Naive thymus-derived CD8-positive, alpha-beta T cell (primary cell): ENCODE data around the gene DDT. TPM values are rescaled to one million over a fixed set of nuclear protein-coding genes. Genes with fewer than 3 reads are reported as not detected.
"Not testable (repeated sequence)": the region's sequence is repeated elsewhere in the genome, so short reads cannot be mapped to it uniquely, and the experiment has no call there.

Source experiments
- ATAC-seq, 2 donors: fragments of 150-1000 bp; cut with Tn5 transposase in 1 of 2; sonication (Bioruptor Pico), chemical (Tn5 transposase) in 1 of 2; 1 replicate in 1 of 2; 2 replicates in 1 of 2; pipeline ENCODE4 v1.10.0; 2021; ENCODE audit warnings: mild to moderate bottlenecking in 2 of 2, moderate library complexity in 2 of 2
- POLR2A ChIA-PET: fragments of 350-600 bp; sonication (Branson Sonifier 250); formaldehyde crosslinking; loops from one replicate; lab custom pipeline; 2021; ENCODE audit warnings: antibody characterized with exemption; lab: Charles Lee
- DNase-seq, 10 donors: peaks; one replicate each; pipeline versions ENCODE4 v3.0.0 to v3.0.0-alpha.2; 2020 to 2022
- H3K27ac Mint-ChIP-seq, 10 donors: one replicate each; pipeline ENCODE4 v1.8.0; 2020 to 2022; ENCODE audit warnings: mild to moderate bottlenecking in 10 of 10, mixed read lengths in 10 of 10, moderate library complexity in 4 of 10, inconsistent platforms in 1 of 10
- H3K27me3 Mint-ChIP-seq, 5 donors: one replicate each; pipeline ENCODE4 v1.8.0; 2021 to 2022; ENCODE audit warnings: mixed read lengths in 5 of 5
- H3K36me3 Mint-ChIP-seq, 3 donors: one replicate each; pipeline ENCODE4 v1.8.0; 2020 to 2022; ENCODE audit warnings: mixed read lengths in 3 of 3, mild to moderate bottlenecking in 2 of 3, inconsistent platforms in 1 of 3
- H3K4me1 Mint-ChIP-seq, 4 donors: one replicate each; pipeline ENCODE4 v1.8.0; 2021 to 2022; ENCODE audit warnings: mixed read lengths in 4 of 4
- H3K4me3 Mint-ChIP-seq, 10 donors: one replicate each; pipeline ENCODE4 v1.8.0; 2020 to 2022; ENCODE audit warnings: mild to moderate bottlenecking in 10 of 10, mixed read lengths in 10 of 10, moderate library complexity in 6 of 10, inconsistent platforms in 1 of 10
- H3K9me3 Mint-ChIP-seq, 9 donors: one replicate each; pipeline ENCODE4 v1.8.0; 2020 to 2022; ENCODE audit warnings: mixed read lengths in 9 of 9, mild to moderate bottlenecking in 3 of 9, inconsistent platforms in 1 of 9, moderate library complexity in 1 of 9
- polyA plus RNA-seq, 3 donors: library from polyadenylated mRNA; unstranded; fragments of 300-500 nt; fragmentation: Illumina TruSeq; gene quantifications; one replicate each; pipeline ENCODE4 v1.2.3, GENCODE V29; 2021
- total RNA-seq, 8 experiments: library from RNA in 2 of 8; stranded (reverse) in 2 of 8; gene quantifications; one replicate each; pipeline ENCODE4 v1.2.3 and lab custom pipeline; 2021 to 2026

DDT gene
- 100 to 1,000 TPM in 1 of 2 experiments, 10 to 100 TPM in 1; 92.7 to 108 TPM for total RNA-seq
- 100 to 1,000 TPM; 111 to 152 (median 133) TPM for polyA plus RNA-seq
- 6.4 to 14.3 (median 8.4) reads per million in 6 experiments for total RNA-seq (lab: John Stamatoyannopoulos, UW)

DNA sequence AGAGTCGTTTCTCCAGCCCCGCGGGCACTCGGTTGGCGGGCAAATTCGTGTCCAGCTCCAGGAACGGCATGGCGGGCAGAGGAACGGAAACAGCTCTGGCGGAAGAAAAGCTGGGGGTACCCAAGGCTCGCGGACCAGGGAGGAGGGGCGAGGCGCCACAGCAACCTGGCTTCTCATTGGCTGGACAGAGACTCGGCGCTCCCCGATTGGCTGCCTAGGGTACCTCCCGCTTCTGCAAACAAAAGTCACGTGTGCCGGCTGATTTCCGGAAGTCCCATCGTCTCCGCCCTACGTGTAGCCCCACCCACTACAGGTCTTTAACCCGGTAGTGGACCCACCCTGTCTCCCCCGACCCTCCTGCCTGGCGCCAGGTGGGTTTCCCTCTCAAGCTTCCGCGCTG lies at the start of gene DDT:
DDT (minus strand) TSS at position 97 of the 400 bp plus-strand sequence; CDS start at position 70, 27 bp downstream.
- POLR2A ChIA-PET, H3K27ac Mint-ChIP-seq, H3K27me3 Mint-ChIP-seq, H3K4me3 Mint-ChIP-seq, H3K9me3 Mint-ChIP-seq, DNase-seq: not testable (repeated sequence)
- peaks cover 0 to 22% (median 0%) of the 10 kb centered on the region in 3 donors for H3K36me3 Mint-ChIP-seq
- ATAC-seq, result peak; percentile 96 to 98
- H3K4me1 Mint-ChIP-seq, result peaks cover 9 to 22% (median 21%) of the 10 kb centered on the region in 4 donors

DNA sequence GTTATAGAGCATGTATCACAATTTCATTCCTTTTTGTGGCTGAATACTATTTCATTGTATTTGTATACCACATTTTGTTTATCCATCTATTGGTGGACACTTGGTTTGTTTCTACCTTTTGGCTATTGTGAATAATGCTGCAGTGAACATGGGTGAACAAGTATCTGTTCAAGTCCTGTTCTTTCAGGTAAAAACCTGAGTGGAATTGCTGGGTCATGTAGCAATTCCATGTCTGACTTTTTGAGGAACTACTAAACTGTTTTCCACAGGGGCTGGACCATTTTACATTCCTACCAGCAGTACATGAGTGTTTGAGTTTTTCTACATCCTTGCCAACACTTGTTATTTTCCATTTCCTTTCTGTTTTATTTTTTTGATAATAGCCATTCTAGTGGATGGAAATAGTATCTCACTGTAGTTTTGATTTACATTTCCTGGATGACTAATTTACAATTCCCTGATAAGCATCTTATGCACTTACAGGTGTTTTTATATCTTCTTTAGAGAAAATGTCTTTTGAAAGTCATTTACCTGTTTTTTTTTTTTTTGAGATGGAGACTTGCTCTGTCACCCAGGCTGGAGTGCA lies 49.1 kb upstream of the DDT start:
- POLR2A ChIA-PET, result interaction anchor here (0.7 kb wide), 1 partner anchor 18 kb away, joined by 4 read pairs; no protein-coding TSS in a partner anchor
- ATAC-seq, result no peak
- Mint-ChIP-seq H3K4me3 (peak overlapping the region in 1 of 10 donors; percentile 22), H3K9me3 (peaks cover 0 to 2% (median 0%) of the 10 kb centered on the region in 9 donors), H3K27ac (peak overlapping the region in 4 of 10 donors; percentile 22 to 51 (median 38)), H3K27me3 (no peaks in the 10 kb centered on the region), H3K36me3 (peaks cover 8 to 48% (median 20%) of the 10 kb centered on the region in 3 donors), H3K4me1 (peaks cover 7 to 61% (median 45%) of the 10 kb centered on the region in 4 donors)
- no peak for DNase-seq

GRCh38 chr22:24021304-24021703 lies 47.1 kb upstream of the DDT start:
- POLR2A ChIA-PET, result no interaction called here
- DNase-seq, result no peak
- peaks cover 6 to 57% (median 39%) of the 10 kb centered on the region in 4 donors for H3K4me1 Mint-ChIP-seq
- peaks cover 16 to 50% (median 25%) of the 10 kb centered on the region in 3 donors for H3K36me3 Mint-ChIP-seq
- H3K4me3 Mint-ChIP-seq, result no peak overlapping the region
- peak overlapping the region in 1 of 10 donors; percentile 28 for H3K27ac Mint-ChIP-seq
- no peaks in the 10 kb centered on the region for H3K27me3 Mint-ChIP-seq
- ATAC-seq, result no peak
- peaks cover 0 to 2% (median 0%) of the 10 kb centered on the region in 9 donors for H3K9me3 Mint-ChIP-seq

- DNase-seq, result no peak
- H3K4me3 Mint-ChIP-seq, result no peak overlapping the region
- ATAC-seq, result no peak
- peaks cover 12 to 25% (median 13%) of the 10 kb centered on the region in 3 donors for H3K36me3 Mint-ChIP-seq
- peaks cover 0 to 2% (median 0%) of the 10 kb centered on the region in 9 donors for H3K9me3 Mint-ChIP-seq
- H3K27ac Mint-ChIP-seq, result peak overlapping the region in 1 of 10 donors; percentile 9
- POLR2A ChIA-PET, result interaction anchor here (1.0 kb wide), 1 partner anchor 23 kb away, joined by 3 read pairs; no protein-coding TSS in a partner anchor
- peaks cover 0 to under 1% (median 0%) of the 10 kb centered on the region in 5 donors for H3K27me3 Mint-ChIP-seq
- H3K4me1 Mint-ChIP-seq, result peaks cover 19 to 52% (median 43%) of the 10 kb centered on the region in 4 donors
Measured at GRCh38 chr22:24016156-24016555, 41.9 kb upstream of the DDT start.

- peak overlapping the region; percentile 70 to 100 (median 97) for H3K27ac Mint-ChIP-seq
- peaks cover 23 to 44% (median 38%) of the 10 kb centered on the region in 4 donors for H3K4me1 Mint-ChIP-seq
- H3K36me3 Mint-ChIP-seq, result peaks cover 5 to 8% (median 8%) of the 10 kb centered on the region in 3 donors
- DNase-seq (peak in 1 of 10 donors; percentile 12), ATAC-seq (no peak)
- H3K27me3 Mint-ChIP-seq, result peaks cover 0 to 3% (median 0%) of the 10 kb centered on the region in 5 donors
- peak overlapping the region; percentile 93 to 99 (median 96) for H3K4me3 Mint-ChIP-seq
- H3K9me3 Mint-ChIP-seq, result peaks cover 0 to 3% (median 0%) of the 10 kb centered on the region in 9 donors
- POLR2A ChIA-PET, result interaction anchor here (1.3 to 7.1 kb wide), 7 partner anchors 14 to 144 kb away, joined by 3 to 99 read pairs (median 12); partner anchors contain the start of gene MIF
Measured at GRCh38 chr22:24011735-24012068, 37.5 kb upstream of the DDT start.

DNA sequence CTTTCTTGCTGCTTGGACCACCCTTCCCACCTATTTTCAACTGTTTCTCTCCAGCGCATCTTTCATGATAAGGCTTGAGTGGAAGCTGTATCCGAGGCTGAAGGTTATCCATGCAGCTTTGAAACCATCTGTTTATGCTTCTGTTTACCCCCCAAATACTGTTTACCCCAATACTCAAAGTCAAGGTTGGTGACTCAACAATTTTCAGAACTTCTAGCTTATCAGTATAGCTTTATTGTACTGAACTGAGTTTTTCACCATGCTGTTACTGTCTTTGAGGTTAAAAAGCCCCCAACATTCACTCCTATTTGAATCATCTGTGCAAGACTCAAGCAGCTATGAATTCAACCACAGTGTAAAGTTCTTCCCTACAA lies 35.8 kb upstream of the DDT start:
- no peak for ATAC-seq
- Mint-ChIP-seq H3K9me3 (peaks cover 0 to 3% (median 0%) of the 10 kb centered on the region in 9 donors), H3K4me1 (peaks cover 23 to 44% (median 35%) of the 10 kb centered on the region in 4 donors), H3K4me3 (peak overlapping the region in 9 of 10 donors; percentile 3 to 73 (median 66)), H3K27me3 (peaks cover 0 to 3% (median 0%) of the 10 kb centered on the region in 5 donors), H3K27ac (peak overlapping the region in 9 of 10 donors; percentile 65 to 92 (median 80)), H3K36me3 (no peaks in the 10 kb centered on the region)
- DNase-seq, result no peak
- POLR2A ChIA-PET, result interaction anchor here (1.1 to 7.1 kb wide), 6 partner anchors 23 to 259 kb away, joined by 4 to 99 read pairs (median 12); partner anchors contain the start of genes MIF and ZNF70

DNA sequence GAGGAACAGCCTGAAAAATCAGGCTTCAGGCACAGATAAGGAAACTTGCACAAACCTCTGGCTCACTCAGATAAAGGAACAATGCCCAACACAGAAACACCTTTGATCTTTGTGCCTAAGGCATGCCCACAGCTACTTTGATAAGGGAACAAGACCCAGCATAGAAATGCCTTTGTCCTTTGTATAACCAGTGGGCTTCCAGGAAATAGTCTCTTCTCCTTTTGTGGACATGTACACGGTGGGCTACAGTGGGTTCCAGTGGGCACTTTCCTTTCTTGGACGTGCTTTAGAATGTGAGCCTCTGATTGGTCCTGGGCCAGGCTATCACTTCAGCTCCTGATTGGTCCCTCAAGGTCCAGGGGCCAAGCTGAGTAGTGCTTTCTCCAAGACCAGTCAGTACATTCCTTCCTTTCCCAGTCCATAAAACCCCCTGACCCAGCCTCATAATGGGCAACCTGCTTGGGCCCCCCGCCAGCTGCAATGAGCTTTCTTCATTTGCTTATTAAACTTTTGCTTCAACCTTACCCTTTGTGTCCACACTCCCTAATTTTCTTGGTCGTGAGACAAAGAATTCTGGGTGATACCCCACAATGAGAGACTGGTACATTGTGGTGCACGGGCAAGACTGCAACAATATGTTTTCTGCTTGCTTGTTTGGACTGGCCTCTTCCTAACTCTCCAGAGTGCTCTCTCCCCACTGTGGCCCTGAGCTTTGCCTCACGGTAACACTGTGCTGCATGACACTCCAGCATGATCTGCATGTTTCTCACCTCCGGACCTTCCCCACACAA lies 35.2 kb upstream of the DDT start:
- ATAC-seq, result no peak
- H3K27me3 Mint-ChIP-seq, result peaks cover 0 to 3% (median 0%) of the 10 kb centered on the region in 5 donors
- H3K4me1 Mint-ChIP-seq, result peaks cover 20 to 38% (median 31%) of the 10 kb centered on the region in 4 donors
- H3K9me3 Mint-ChIP-seq, result peaks cover 0 to 3% (median 0%) of the 10 kb centered on the region in 9 donors
- H3K36me3 Mint-ChIP-seq, result no peaks in the 10 kb centered on the region
- H3K27ac Mint-ChIP-seq, result peak overlapping the region in 9 of 10 donors; percentile 3 to 92 (median 78)
- POLR2A ChIA-PET, result interaction anchor here (2.2 to 7.1 kb wide), 4 partner anchors 23 to 115 kb away, joined by 12 to 99 read pairs (median 18); partner anchors contain the start of gene MIF
- DNase-seq, result no peak
- H3K4me3 Mint-ChIP-seq, result peak overlapping the region in 6 of 10 donors; percentile 31 to 67 (median 61)

GRCh38 chr22:24008381-24009226 lies 34.4 kb upstream of the DDT start:
- no peak overlapping the region for H3K4me3 Mint-ChIP-seq
- peaks cover 0 to 3% (median 0%) of the 10 kb centered on the region in 5 donors for H3K27me3 Mint-ChIP-seq
- ATAC-seq (no peak), DNase-seq (no peak)
- H3K36me3 Mint-ChIP-seq, result no peaks in the 10 kb centered on the region
- peaks cover 0 to 3% (median 0%) of the 10 kb centered on the region in 9 donors for H3K9me3 Mint-ChIP-seq
- POLR2A ChIA-PET, result interaction anchor here (7.1 kb wide), 1 partner anchor 29 kb away, joined by 99 read pairs; no protein-coding TSS in a partner anchor
- H3K27ac Mint-ChIP-seq, result peak overlapping the region in 1 of 10 donors; percentile 54
- H3K4me1 Mint-ChIP-seq, result peaks cover 15 to 30% (median 25%) of the 10 kb centered on the region in 4 donors

DNA sequence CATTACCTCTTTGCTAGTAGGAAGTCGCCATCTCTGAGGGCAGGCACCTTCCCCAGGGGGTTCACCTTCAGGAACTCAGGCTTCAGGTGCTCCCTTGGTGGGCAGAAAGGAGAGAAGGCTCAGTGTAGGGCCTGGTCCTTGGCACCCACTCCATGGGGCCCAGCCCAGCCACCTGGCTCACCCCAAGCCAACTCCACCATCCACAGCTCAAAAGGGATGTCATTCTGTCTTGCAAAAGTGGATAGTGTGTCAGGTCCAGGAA lies 33.7 kb upstream of the DDT start:
- Mint-ChIP-seq H3K27ac (no peak overlapping the region), H3K4me3 (no peak overlapping the region), H3K9me3 (peaks cover 0 to 3% (median 0%) of the 10 kb centered on the region in 9 donors), H3K36me3 (no peaks in the 10 kb centered on the region), H3K27me3 (peaks cover 0 to 3% (median 0%) of the 10 kb centered on the region in 5 donors), H3K4me1 (peaks cover 13 to 25% (median 19%) of the 10 kb centered on the region in 4 donors)
- DNase-seq (no peak), ATAC-seq (no peak)
- POLR2A ChIA-PET, result interaction anchor here (7.1 kb wide), 1 partner anchor 30 kb away, joined by 99 read pairs; no protein-coding TSS in a partner anchor

DNA sequence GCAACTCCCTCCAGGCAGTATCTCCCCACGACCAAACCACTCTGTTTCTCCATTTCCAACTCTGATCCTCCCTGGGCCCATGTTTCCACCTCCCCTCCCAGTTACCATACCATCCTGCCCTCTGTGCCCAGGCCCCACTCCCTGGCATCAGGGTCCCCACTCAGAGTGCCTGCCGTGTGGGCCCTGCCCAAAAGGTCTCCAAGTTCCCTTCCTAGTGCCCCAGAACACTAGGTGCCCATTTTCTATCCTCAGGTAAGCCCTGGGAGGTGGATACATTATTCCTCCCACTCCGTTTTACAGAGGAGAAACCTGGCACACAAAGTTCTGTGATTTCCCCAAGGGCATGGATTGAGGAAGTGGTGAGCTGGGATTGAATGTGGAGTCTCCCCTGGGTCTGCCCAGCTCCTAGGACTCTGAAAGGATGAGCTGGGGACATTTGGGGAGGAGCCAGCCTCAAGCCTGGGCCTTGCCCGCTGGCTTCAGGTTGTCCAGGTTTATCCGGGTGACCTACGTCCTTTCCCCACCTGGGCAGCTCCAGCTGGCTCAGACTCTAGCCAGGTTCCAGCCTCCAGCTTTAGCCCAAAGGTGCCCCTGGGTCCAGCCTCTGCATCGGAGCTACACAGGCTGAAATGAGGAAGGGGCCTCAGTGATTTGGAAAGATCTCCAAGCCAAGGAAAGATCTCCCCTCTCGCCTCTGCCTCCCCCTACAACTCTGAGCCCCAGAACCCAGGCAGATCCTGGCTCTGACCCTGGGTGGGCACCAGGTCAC lies 33.2 kb upstream of the DDT start:
- H3K27me3 Mint-ChIP-seq, result peaks cover 0 to 3% (median 0%) of the 10 kb centered on the region in 5 donors
- POLR2A ChIA-PET, result interaction anchor here (1.4 to 7.1 kb wide), 2 partner anchors 30 to 31 kb away, joined by 7 to 99 read pairs; no protein-coding TSS in a partner anchor
- ATAC-seq (no peak), DNase-seq (no peak)
- no peak overlapping the region for H3K4me3 Mint-ChIP-seq
- H3K9me3 Mint-ChIP-seq, result peaks cover 0 to 3% (median 0%) of the 10 kb centered on the region in 9 donors
- no peaks in the 10 kb centered on the region for H3K36me3 Mint-ChIP-seq
- H3K4me1 Mint-ChIP-seq, result peaks cover 13 to 22% (median 16%) of the 10 kb centered on the region in 4 donors
- peak overlapping the region in 2 of 10 donors; percentile 27 to 36 for H3K27ac Mint-ChIP-seq

DNA sequence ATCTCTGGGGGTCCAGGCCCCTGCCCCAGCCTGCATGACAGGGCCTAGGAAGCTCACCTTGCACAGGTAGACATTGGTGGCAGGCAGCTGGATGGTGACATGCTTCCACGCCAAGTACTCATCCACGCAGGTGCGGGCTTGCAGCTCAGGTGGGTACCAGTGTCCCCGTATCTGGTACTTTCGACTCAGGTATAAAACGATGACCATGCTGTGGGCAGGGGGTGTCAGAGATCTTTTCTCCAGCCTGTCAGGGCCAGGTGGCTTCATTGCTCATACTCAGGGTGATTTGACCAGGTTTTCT lies 32.6 kb upstream of the DDT start:
- no peak for DNase-seq
- Mint-ChIP-seq H3K4me3 (no peak overlapping the region), H3K4me1 (peaks cover 11 to 19% (median 12%) of the 10 kb centered on the region in 4 donors), H3K27me3 (peaks cover 0 to 4% (median 0%) of the 10 kb centered on the region in 5 donors), H3K36me3 (no peaks in the 10 kb centered on the region), H3K9me3 (peaks cover 0 to 3% (median 0%) of the 10 kb centered on the region in 9 donors), H3K27ac (peak overlapping the region in 1 of 10 donors; percentile 26)
- no peak for ATAC-seq
- POLR2A ChIA-PET, result interaction anchor here (1.4 kb wide), 1 partner anchor 32 kb away, joined by 7 read pairs; no protein-coding TSS in a partner anchor
